ENCODE results near the gene CSTF1.

The CSTF1 gene

DNA sequence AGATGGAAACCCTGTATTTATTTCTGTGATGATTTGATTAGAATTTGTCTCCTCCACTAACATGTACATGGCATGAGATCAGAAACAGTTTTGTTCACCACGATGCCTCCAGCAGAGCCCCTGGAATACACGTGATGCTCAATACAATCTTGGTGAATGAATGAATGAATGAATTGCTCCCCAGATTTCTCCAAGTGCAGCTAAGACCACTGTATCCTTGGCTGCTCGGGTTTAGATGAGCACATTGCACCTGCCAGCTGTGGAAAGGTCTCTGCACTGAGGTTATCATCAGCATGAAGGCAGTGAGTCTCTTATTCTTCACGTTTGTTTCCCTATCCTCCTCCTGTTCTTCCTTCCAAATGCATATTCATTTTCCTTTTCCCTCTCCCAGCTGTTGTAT is 37.5 kb downstream of the CSTF1 start:
- Histone ChIP-seq H3K79me2 (ENCODE audit: low read length) (no peaks in the 10 kb centered on the region), H3K4me2 (ENCODE audit: low read depth, low read length) (no peak overlapping the region), H3K9me2 (replicated peaks; ENCODE audit: insufficient read depth, low read length) (no peaks in the 10 kb centered on the region), H3K27me3 (replicated peaks; ENCODE audit: insufficient read depth, low read length) (no peaks in the 10 kb centered on the region), H3F3A (ENCODE audit: insufficient read depth, low read length) (no peaks in the 10 kb centered on the region), H3K4me3 (ENCODE audit: low read length) (no peak overlapping the region), H3K4me1 (ENCODE audit: low read length) (no peaks in the 10 kb centered on the region), H2AFZ (ENCODE audit: low read length) (no peak overlapping the region), H3K9me3 (replicated peaks; ENCODE audit: insufficient read depth, low read length) (no peaks in the 10 kb centered on the region), H3K27ac (ENCODE audit: low read length) (no peak overlapping the region), H3K9ac (ENCODE audit: low read length) (no peak overlapping the region), H4K20me1 (ENCODE audit: insufficient read depth, low read length) (no peaks in the 10 kb centered on the region), H3K36me3 (replicated peaks; ENCODE audit: insufficient read depth, low read length) (no peaks in the 10 kb centered on the region)
- DNase-seq: no peak
- TF ChIP-seq EZH2 (optimal IDR thresholded peaks at IDR 0.05; ENCODE audit: low read depth, low read length) (no peak), EZH2phosphoT487 (IDR thresholded peaks at IDR 0.05; ENCODE audit: low read length) (no peak)
- TF ChIP-seq, protein P1, sequence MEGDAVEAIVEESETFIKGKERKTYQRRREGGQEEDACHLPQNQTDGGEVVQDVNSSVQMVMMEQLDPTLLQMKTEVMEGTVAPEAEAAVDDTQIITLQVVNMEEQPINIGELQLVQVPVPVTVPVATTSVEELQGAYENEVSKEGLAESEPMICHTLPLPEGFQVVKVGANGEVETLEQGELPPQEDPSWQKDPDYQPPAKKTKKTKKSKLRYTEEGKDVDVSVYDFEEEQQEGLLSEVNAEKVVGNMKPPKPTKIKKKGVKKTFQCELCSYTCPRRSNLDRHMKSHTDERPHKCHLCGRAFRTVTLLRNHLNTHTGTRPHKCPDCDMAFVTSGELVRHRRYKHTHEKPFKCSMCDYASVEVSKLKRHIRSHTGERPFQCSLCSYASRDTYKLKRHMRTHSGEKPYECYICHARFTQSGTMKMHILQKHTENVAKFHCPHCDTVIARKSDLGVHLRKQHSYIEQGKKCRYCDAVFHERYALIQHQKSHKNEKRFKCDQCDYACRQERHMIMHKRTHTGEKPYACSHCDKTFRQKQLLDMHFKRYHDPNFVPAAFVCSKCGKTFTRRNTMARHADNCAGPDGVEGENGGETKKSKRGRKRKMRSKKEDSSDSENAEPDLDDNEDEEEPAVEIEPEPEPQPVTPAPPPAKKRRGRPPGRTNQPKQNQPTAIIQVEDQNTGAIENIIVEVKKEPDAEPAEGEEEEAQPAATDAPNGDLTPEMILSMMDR (IDR thresholded peaks at IDR 0.05; ENCODE audit: low read length): no peak

DNA sequence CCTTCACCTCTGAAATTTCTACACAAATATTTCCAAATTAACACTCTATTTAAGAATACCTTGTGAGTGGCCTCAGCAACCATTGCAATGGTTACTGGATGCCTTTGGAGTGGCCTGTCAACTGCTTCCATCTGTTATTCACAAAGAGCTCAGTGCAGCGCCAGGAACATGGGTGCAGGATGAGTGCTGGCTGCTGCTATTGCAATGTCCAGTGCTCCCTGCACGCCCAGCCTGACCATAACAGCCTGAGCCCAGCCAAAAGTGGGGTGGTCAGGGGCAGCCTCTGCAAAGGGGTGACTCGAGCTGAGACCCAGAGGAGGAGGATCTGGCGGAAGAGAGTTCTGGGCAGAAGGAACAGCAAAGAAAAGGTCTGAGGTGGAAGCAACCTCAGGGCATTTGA is 38.0 kb downstream of the CSTF1 start:
- no peaks in the 10 kb centered on the region for H4K20me1 ChIP-seq (ENCODE audit: insufficient read depth, low read length)
- no peak for TF ChIP-seq EZH2phosphoT487 (IDR thresholded peaks at IDR 0.05; ENCODE audit: low read length)
- no peak for TF ChIP-seq EZH2 (optimal IDR thresholded peaks at IDR 0.05; ENCODE audit: low read depth, low read length)
- TF ChIP-seq, protein P1 (IDR thresholded peaks at IDR 0.05; ENCODE audit: low read length): no peak
- no peak overlapping the region for H2AFZ ChIP-seq (ENCODE audit: low read length)
- H3K9me2 ChIP-seq (replicated peaks; ENCODE audit: insufficient read depth, low read length): no peaks in the 10 kb centered on the region
- H3K79me2 ChIP-seq (ENCODE audit: low read length): no peaks in the 10 kb centered on the region
- H3K4me3 ChIP-seq (ENCODE audit: low read length): no peak overlapping the region
- H3K27me3 ChIP-seq (replicated peaks; ENCODE audit: insufficient read depth, low read length): no peaks in the 10 kb centered on the region
- H3K36me3 ChIP-seq (replicated peaks; ENCODE audit: insufficient read depth, low read length): no peaks in the 10 kb centered on the region
- H3K9me3 ChIP-seq (replicated peaks; ENCODE audit: insufficient read depth, low read length): no peaks in the 10 kb centered on the region
- H3F3A ChIP-seq (ENCODE audit: insufficient read depth, low read length): no peaks in the 10 kb centered on the region
- no peak overlapping the region for H3K4me2 ChIP-seq (ENCODE audit: low read depth, low read length)
- no peak overlapping the region for H3K27ac ChIP-seq (ENCODE audit: low read length)
- DNase-seq: no peak
- no peaks in the 10 kb centered on the region for H3K4me1 ChIP-seq (ENCODE audit: low read length)
- H3K9ac ChIP-seq (ENCODE audit: low read length): no peak overlapping the region

DNA sequence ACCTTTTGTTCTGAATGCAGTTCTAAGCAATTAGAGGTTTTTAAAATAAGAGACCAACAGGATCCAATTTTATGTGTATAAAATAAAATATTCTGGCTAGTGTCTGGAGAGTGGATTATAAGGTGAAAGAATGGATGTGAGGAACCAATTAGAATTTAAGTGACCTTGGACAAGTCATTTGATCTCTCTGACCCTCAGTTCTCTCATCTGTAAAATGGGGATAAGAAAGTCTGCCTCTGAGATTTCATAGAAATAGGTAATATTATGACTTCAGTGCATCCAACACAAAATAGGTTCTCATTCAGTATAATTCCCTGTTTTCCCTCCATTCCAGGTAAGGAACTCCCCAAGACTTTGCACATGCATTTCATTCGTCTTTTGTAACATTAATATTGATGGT is 38.5 kb downstream of the CSTF1 start:
- no peaks in the 10 kb centered on the region for H3K9me2 ChIP-seq (replicated peaks; ENCODE audit: insufficient read depth, low read length)
- no peaks in the 10 kb centered on the region for H4K20me1 ChIP-seq (ENCODE audit: insufficient read depth, low read length)
- no peak overlapping the region for H3K27ac ChIP-seq (ENCODE audit: low read length)
- no peaks in the 10 kb centered on the region for H3K4me1 ChIP-seq (ENCODE audit: low read length)
- H3K9me3 ChIP-seq (replicated peaks; ENCODE audit: insufficient read depth, low read length): no peaks in the 10 kb centered on the region
- no peak overlapping the region for H2AFZ ChIP-seq (ENCODE audit: low read length)
- DNase-seq: no peak
- H3K9ac ChIP-seq (ENCODE audit: low read length): no peak overlapping the region
- no peaks in the 10 kb centered on the region for H3K27me3 ChIP-seq (replicated peaks; ENCODE audit: insufficient read depth, low read length)
- H3K4me3 ChIP-seq (ENCODE audit: low read length): no peak overlapping the region
- no peak for TF ChIP-seq EZH2 (optimal IDR thresholded peaks at IDR 0.05; ENCODE audit: low read depth, low read length)
- TF ChIP-seq, protein P1 (IDR thresholded peaks at IDR 0.05; ENCODE audit: low read length): no peak
- no peak for TF ChIP-seq EZH2phosphoT487 (IDR thresholded peaks at IDR 0.05; ENCODE audit: low read length)
- H3K4me2 ChIP-seq (ENCODE audit: low read depth, low read length): no peak overlapping the region
- no peaks in the 10 kb centered on the region for H3K79me2 ChIP-seq (ENCODE audit: low read length)
- no peaks in the 10 kb centered on the region for H3K36me3 ChIP-seq (replicated peaks; ENCODE audit: insufficient read depth, low read length)
- H3F3A ChIP-seq (ENCODE audit: insufficient read depth, low read length): no peaks in the 10 kb centered on the region

All from MM.1S (cell line).